Fibroblast of pulmonary artery (primary cell): Measurements from ENCODE around the gene ADGRA3.
A peak's percentile ranks its signal among the peaks of the same experiment; 100 is the strongest.

Experiments used
- DNase-seq: peaks from one replicate; pipeline ENCODE4 v3.0.0-alpha.2; 2010; ENCODE audit warnings: low read depth
- H3K4me3 ChIP-seq: replicated peaks from 2 replicates; pipeline ENCODE4 v1.5.1; 2011; ENCODE audit warnings: low read depth, mild to moderate bottlenecking, control low read depth, low read length, moderate library complexity
- CTCF ChIP-seq: IDR thresholded peaks from 2 replicates; pipeline ENCODE4 v1.5.1; 2011; ENCODE audit warnings: mild to moderate bottlenecking, control low read depth, low read length, inconsistent platforms; ENCODE audit errors: missing control alignments

Gene ADGRA3

GRCh38 chr4:22463179-22463578 is 52.7 kb downstream of the ADGRA3 start:
- DNase-seq: no peak
- TF ChIP-seq CTCF: no peak
- no peak overlapping the region for H3K4me3 ChIP-seq

- TF ChIP-seq CTCF: no peak
- no peak overlapping the region for H3K4me3 ChIP-seq
- no peak for DNase-seq
Measured at GRCh38 chr4:22462688-22463087, 53.2 kb downstream of the ADGRA3 start.

- H3K4me3 ChIP-seq: no peak overlapping the region
- no peak for TF ChIP-seq CTCF
- DNase-seq: no peak
Measured at GRCh38 chr4:22460266-22460665, 55.6 kb downstream of the ADGRA3 start.

GRCh38 chr4:22458098-22458497 is 57.8 kb downstream of the ADGRA3 start:
- TF ChIP-seq CTCF: no peak
- no peak for DNase-seq

GRCh38 chr4:22457348-22457747 is 58.5 kb downstream of the ADGRA3 start:
- no peak overlapping the region for H3K4me3 ChIP-seq

More at GRCh38 chr4:22458098-22458497, 57.8 kb downstream of the ADGRA3 start:
- no peak overlapping the region for H3K4me3 ChIP-seq

GRCh38 chr4:22456291-22456690 is 59.6 kb downstream of the ADGRA3 start:
- TF ChIP-seq CTCF: no peak
- DNase-seq: no peak
- no peak overlapping the region for H3K4me3 ChIP-seq

More at GRCh38 chr4:22457348-22457747, 58.5 kb downstream of the ADGRA3 start:
- no peak for TF ChIP-seq CTCF
- no peak for DNase-seq

GRCh38 chr4:22454955-22455354 is 60.9 kb downstream of the ADGRA3 start:
- no peak for TF ChIP-seq CTCF
- peak; percentile 27 for DNase-seq
- no peak overlapping the region for H3K4me3 ChIP-seq
